Measurements from ENCODE around the gene THUMPD1. TPM values are rescaled to one million over a fixed set of nuclear protein-coding genes. Genes with fewer than 3 reads are reported as not detected.
"Not testable (repeated sequence)": the region's sequence is repeated elsewhere in the genome, so short reads cannot be mapped to it uniquely, and the experiment has no call there.

The THUMPD1 gene
- total RNA-seq, 6 experiments from 2014 or later: 13.5 to 26.4 (median 16.5) TPM

DNA sequence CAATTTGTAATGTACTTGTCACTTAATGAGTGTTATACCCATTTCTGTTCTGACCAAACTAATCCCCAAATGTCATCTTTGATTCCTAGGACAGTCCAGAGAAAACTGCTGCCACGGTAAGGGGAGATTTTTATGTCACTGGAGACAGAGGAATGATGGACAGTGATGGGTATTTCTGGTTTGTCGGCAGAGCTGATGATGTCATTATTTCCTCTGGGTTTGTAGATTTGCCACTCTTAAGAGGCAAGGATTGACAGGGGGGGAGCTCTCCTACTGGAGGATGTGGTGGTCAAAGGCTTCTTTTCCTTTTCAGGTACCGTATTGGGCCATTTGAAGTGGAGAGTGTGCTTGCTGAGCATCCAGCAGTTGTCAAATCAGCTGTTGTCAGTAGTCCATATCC lies 12.5 kb downstream of the THUMPD1 start:
- Histone ChIP-seq H3K9me3 (no peaks in the 10 kb centered on the region), H3K4me3 (no peak overlapping the region), H3K27me3 (no peaks in the 10 kb centered on the region), H3K27ac (no peak overlapping the region), H3K4me1 (no peaks in the 10 kb centered on the region), H3K36me3 (no peaks in the 10 kb centered on the region)
- TF ChIP-seq POLR2A (IDR thresholded peaks at IDR 0.05): no peak
- TF ChIP-seq, protein P1, sequence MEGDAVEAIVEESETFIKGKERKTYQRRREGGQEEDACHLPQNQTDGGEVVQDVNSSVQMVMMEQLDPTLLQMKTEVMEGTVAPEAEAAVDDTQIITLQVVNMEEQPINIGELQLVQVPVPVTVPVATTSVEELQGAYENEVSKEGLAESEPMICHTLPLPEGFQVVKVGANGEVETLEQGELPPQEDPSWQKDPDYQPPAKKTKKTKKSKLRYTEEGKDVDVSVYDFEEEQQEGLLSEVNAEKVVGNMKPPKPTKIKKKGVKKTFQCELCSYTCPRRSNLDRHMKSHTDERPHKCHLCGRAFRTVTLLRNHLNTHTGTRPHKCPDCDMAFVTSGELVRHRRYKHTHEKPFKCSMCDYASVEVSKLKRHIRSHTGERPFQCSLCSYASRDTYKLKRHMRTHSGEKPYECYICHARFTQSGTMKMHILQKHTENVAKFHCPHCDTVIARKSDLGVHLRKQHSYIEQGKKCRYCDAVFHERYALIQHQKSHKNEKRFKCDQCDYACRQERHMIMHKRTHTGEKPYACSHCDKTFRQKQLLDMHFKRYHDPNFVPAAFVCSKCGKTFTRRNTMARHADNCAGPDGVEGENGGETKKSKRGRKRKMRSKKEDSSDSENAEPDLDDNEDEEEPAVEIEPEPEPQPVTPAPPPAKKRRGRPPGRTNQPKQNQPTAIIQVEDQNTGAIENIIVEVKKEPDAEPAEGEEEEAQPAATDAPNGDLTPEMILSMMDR (IDR thresholded peaks at IDR 0.05): no peak
- intact Hi-C loops (cut with DNase I): no loop called here
- WGBS (ENCODE audit: insufficient coverage, low coverage, low lambda C conversion rate, missing lambda C conversion rate): 72% methylated on average over 3 of the region's 3 CpGs
- no peak for ATAC-seq
- DNase-seq: no peak

DNA sequence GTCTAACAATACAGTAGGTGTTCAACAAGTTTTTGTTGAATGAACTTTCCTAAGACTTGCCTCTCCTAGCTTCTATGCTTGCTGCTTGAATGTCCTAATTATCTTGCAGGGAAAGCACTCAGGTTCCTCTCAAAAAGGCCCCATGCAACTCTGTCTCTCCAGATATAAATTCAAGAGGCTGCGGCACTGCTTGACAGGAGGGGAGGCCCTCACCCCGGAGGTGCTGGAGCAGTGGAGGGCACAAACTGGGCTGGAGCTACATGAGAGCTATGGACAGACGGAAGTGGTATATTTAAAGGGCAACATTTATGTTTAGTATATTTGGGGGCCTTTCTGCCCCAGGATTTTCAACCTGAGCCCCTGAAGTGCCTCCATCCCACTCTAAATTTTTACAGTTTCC lies 14.4 kb downstream of the THUMPD1 start:
- ATAC-seq (no peak), DNase-seq (no peak)
- intact Hi-C loops (cut with DNase I): no loop called here
- Histone ChIP-seq H3K4me3 (no peak overlapping the region), H3K27me3 (no peaks in the 10 kb centered on the region), H3K36me3 (no peaks in the 10 kb centered on the region), H3K4me1 (no peaks in the 10 kb centered on the region), H3K9me3 (no peaks in the 10 kb centered on the region), H3K27ac (no peak overlapping the region)
- TF ChIP-seq, protein P1 (IDR thresholded peaks at IDR 0.05): no peak
- no peak for TF ChIP-seq POLR2A (IDR thresholded peaks at IDR 0.05)
- 92% methylated on average over 3 of the region's 3 CpGs for WGBS (ENCODE audit: insufficient coverage, low coverage, low lambda C conversion rate, missing lambda C conversion rate)

DNA sequence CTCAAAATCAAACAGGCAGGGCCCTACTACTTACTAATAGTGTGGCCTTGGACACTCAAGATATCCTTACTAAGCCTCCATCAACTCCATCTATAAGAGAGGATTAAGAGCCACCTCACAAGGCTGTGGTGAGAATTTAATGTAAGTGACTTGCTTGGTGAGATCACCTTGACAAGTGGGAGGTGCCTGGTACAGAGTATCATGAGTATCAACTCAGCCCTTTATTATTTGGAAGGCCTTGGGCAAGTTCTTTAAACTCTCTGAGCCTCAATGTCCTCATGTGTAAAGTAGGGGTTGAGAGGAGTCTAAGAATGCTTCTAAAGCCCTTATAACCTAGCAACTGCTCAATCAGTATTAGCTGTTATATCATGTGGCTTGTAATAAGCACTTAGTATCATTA lies 15.0 kb downstream of the THUMPD1 start:
- DNase-seq (no peak), ATAC-seq (no peak)
- H3K4me3 ChIP-seq: no peak overlapping the region
- TF ChIP-seq, protein P1 (IDR thresholded peaks at IDR 0.05): no peak
- no peak for TF ChIP-seq POLR2A (IDR thresholded peaks at IDR 0.05)
- no peak overlapping the region for H3K27ac ChIP-seq
- H3K4me1 ChIP-seq: no peaks in the 10 kb centered on the region
- intact Hi-C loops (cut with DNase I): no loop called here
- H3K36me3 ChIP-seq: no peaks in the 10 kb centered on the region
- no peaks in the 10 kb centered on the region for H3K9me3 ChIP-seq
- H3K27me3 ChIP-seq: no peaks in the 10 kb centered on the region

DNA sequence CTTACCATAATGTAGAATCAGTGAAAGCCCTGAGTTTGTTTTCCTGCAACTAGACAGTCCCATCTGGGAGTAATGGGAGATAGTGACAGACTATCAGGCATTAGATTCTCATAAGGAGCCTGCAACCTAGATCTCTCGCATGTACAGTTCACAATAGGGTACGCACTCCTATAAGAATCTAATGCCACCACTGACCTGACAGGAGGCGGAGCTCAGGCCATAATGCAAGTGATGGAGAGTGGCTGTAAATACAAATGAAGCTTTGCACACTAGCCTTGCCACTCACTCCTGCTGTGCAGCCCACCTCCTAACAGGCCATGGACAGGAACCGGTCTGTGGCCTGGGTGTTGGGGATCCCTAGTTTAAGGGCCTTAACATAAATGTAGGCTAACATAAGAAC lies 21.4 kb downstream of the THUMPD1 start:
- H3K36me3 ChIP-seq: no peaks in the 10 kb centered on the region
- no peaks in the 10 kb centered on the region for H3K4me1 ChIP-seq
- no peaks in the 10 kb centered on the region for H3K27me3 ChIP-seq
- DNase-seq: no peak
- no peak for ATAC-seq
- no peak for TF ChIP-seq POLR2A (IDR thresholded peaks at IDR 0.05)
- TF ChIP-seq, protein P1 (IDR thresholded peaks at IDR 0.05): no peak
- no peaks in the 10 kb centered on the region for H3K9me3 ChIP-seq
- intact Hi-C loops (cut with DNase I): no loop called here
- no peak overlapping the region for H3K4me3 ChIP-seq
- H3K27ac ChIP-seq: no peak overlapping the region
- WGBS (ENCODE audit: insufficient coverage, low coverage, low lambda C conversion rate, missing lambda C conversion rate): 93% methylated on average over 3 of the region's 4 CpGs

DNA sequence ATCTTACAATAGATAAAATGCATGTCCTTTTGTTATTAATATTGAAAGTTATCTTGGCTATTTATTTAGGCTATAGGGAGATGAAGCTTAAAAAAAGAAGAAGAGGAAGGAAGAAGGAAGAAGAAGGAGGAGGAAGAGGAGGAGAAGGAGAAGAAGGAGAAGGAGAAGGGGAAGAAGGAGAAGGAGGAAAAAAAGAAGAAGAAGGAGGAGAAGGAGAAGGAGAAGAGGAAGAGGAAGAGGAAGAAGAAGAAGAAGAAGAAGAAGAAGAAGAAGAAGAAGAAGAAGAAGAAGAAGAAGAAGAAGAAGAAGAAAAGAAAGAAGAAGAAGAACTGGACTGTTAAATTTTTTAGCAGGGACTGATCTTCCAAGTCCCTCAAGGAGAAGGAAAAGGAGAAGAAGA lies 23.9 kb downstream of the THUMPD1 start:
- H3K9me3 ChIP-seq; H3K4me1 ChIP-seq; H3K27ac ChIP-seq; intact Hi-C loops (cut with DNase I); ATAC-seq; DNase-seq; H3K27me3 ChIP-seq; H3K36me3 ChIP-seq; H3K4me3 ChIP-seq: not testable (repeated sequence)
